Gastroesophageal sphincter (tissue), 4 donors: ENCODE data around the gene SEMA4A. TPM values are rescaled to one million over a fixed set of nuclear protein-coding genes. Genes with fewer than 3 reads are reported as not detected.
"Not testable (repeated sequence)": the region's sequence is repeated elsewhere in the genome, so short reads cannot be mapped to it uniquely, and the experiment has no call there.

Experiments
- ATAC-seq: fragments of 150-250 bp; one replicate; pipeline ENCODE4 v1.9.1; 2016; ENCODE audit warnings: mild to moderate bottlenecking, moderate library complexity
- H3K27ac ChIP-seq, 4 donors: fragments of 200-600 bp; sonication (generic) in 3 of 4; 1 replicate in 3 of 4; 2 replicates in 1 of 4; pipeline ENCODE4 v1.5.1; 2016 to 2019
- H3K27me3 ChIP-seq: fragments of 200-600 bp; sonication (generic); one replicate; pipeline ENCODE4 v1.5.1; 2019
- H3K36me3 ChIP-seq, 2 donors: fragments of 200-600 bp; sonication (generic); one replicate each; pipeline ENCODE4 v1.5.1; 2019; ENCODE audit warnings: control low read depth in 1 of 2
- H3K4me1 ChIP-seq, 3 donors: fragments of 200-600 bp; sonication (generic); 1 replicate in 2 of 3; 2 replicates in 1 of 3; pipeline ENCODE4 v1.5.1; 2016 to 2019; ENCODE audit warnings: control low read depth in 2 of 3
- H3K4me3 ChIP-seq, 2 donors: fragments of 200-600 bp; sonication (generic); one replicate each; pipeline ENCODE4 v1.5.1; 2019; ENCODE audit warnings: mild to moderate bottlenecking in 1 of 2, moderate library complexity in 1 of 2
- H3K9me3 ChIP-seq, 3 donors: fragments of 200-600 bp; sonication (generic); one replicate each; pipeline ENCODE4 v1.5.1; 2017 to 2019; ENCODE audit warnings: control low read depth in 2 of 3
- CTCF ChIP-seq, 4 experiments: fragments of 200-600 bp in 2 of 4; fragments of 450-650 bp in 2 of 4; sonication (generic) in 1 of 4; IDR thresholded peaks; one replicate each; pipeline ENCODE4 v1.5.1; 2017 to 2019; ENCODE audit warnings: antibody characterized with exemption in 4 of 4, mild to moderate bottlenecking in 2 of 4, moderate library complexity in 2 of 4
- EP300 ChIP-seq: sonication (generic); formaldehyde crosslinking; IDR thresholded peaks from one replicate; pipeline ENCODE4 v1.6.1; 2017; ENCODE audit warnings: antibody characterized with exemption, mild to moderate bottlenecking
- POLR2A ChIP-seq, 2 donors: fragments of 450-650 bp; IDR thresholded peaks; one replicate each; pipeline ENCODE4 v1.6.1; 2017; ENCODE audit warnings: antibody characterized with exemption in 2 of 2, mild to moderate bottlenecking in 2 of 2, moderate library complexity in 1 of 2
- POLR2AphosphoS5 ChIP-seq: sonication (generic); formaldehyde crosslinking; IDR thresholded peaks from one replicate; pipeline ENCODE4 v1.6.1; 2017; ENCODE audit warnings: antibody characterized with exemption
- WGBS, 2 donors: methylation state at CpG; one replicate each; pipeline ENCODE4 v1.1.5; 2018; ENCODE audit warnings: low coverage in 1 of 2; 5-methylcytosine and 5-hydroxymethylcytosine counted together
- total RNA-seq, 4 donors: library from RNA; depleted of rRNA; stranded (reverse); fragments of >200 nt; gene quantifications; one replicate each; pipeline ENCODE4 v1.1.0, GENCODE V29; 2016

SEMA4A gene
- total RNA-seq, 4 donors from 2014 or later = 1.7 to 7.5 (median 3.4) TPM

GRCh38 chr1:156180471-156180870 lies 27.1 kb downstream of the SEMA4A start:
- TF ChIP-seq CTCF (IDR thresholded peaks at IDR 0.05) (no peak), EP300 (no peak)
- Histone ChIP-seq H3K36me3 (peaks cover 0 to 14% of the 10 kb centered on the region in 2 donors), H3K4me1 (no peaks in the 10 kb centered on the region), H3K9me3 (no peaks in the 10 kb centered on the region), H3K27me3 (peaks cover 5% of the 10 kb centered on the region), H3K4me3 (no peak overlapping the region), H3K27ac (no peak overlapping the region)
- no peak for ATAC-seq
- 100% methylated on average over 2 to 3 of the region's 3 CpGs for WGBS, 2 donors

- 29 to 35% methylated on average over 4 to 8 of the region's 8 CpGs for WGBS, 2 donors
- H3K9me3 ChIP-seq, H3K27me3 ChIP-seq, H3K27ac ChIP-seq, H3K36me3 ChIP-seq, H3K4me3 ChIP-seq, H3K4me1 ChIP-seq, ATAC-seq: not testable (repeated sequence)
Measured at GRCh38 chr1:156181391-156181924, 28.1 kb downstream of the SEMA4A start.

GRCh38 chr1:156182010-156182779 lies 28.8 kb downstream of the SEMA4A start:
- not testable (repeated sequence) for H3K9me3 ChIP-seq, H3K4me3 ChIP-seq, ATAC-seq, H3K36me3 ChIP-seq, H3K27ac ChIP-seq, H3K4me1 ChIP-seq, H3K27me3 ChIP-seq
- WGBS, 2 donors = 59 to 81% methylated on average over 7 to 9 of the region's 12 CpGs

DNA sequence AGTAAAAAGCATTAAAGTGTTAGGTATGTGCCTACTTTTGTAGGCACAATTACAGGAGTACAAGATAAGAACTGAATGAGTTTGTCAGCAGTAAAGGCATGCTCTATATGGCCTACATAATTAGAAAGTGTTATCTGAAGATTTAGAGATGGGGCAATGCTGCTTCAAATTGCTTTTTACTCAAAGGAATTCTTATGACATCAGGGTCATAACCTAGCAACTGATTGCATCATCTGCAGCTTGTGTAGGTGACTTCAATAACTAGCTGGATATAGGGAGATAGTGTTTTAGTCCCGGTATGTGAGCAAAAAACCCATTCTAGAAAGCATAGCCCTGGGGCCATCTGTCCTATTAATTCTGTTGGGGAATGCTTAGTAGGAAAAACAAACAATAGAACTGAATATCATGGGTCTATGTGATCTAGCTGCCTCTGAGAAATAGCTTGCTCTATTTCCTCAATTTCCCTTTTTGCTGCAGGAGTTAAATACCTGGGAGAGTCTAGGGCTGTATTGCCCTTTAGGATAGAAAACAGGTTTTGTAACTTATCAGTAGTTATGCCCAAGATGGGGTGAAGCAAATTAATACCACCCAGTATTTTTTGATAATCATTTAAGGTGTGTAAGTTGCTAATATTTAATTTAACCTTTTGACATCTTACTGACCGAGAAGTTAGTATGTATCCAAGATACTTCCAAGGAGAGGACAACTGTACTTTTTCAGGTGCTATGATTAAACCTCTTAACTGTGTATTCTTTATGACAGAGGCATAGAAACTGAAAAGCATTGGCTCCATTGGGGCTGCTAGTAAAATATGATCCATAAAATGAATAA lies 33.2 kb downstream of the SEMA4A start:
- H3K4me3 ChIP-seq, ATAC-seq, H3K9me3 ChIP-seq, H3K36me3 ChIP-seq, H3K27me3 ChIP-seq, H3K27ac ChIP-seq, H3K4me1 ChIP-seq: not testable (repeated sequence)
- WGBS, 2 donors = 81 to 88% methylated on average over 1 to 2 of the region's 2 CpGs

- ATAC-seq, H3K27ac ChIP-seq, H3K4me3 ChIP-seq, H3K27me3 ChIP-seq, H3K36me3 ChIP-seq, H3K9me3 ChIP-seq: not testable (repeated sequence)
- peaks cover 0 to 17% (median 6%) of the 10 kb centered on the region in 3 donors for H3K4me1 ChIP-seq
- 69 to 74% methylated on average over 4 of the region's 4 CpGs for WGBS, 2 donors
Measured at GRCh38 chr1:156190265-156190664, 36.9 kb downstream of the SEMA4A start.

GRCh38 chr1:156191292-156191964 lies 38.0 kb downstream of the SEMA4A start:
- ATAC-seq = no peak
- TF ChIP-seq CTCF (IDR thresholded peaks at IDR 0.05) (no peak), EP300 (no peak), POLR2A (IDR thresholded peaks at IDR 0.05) (no peak), POLR2AphosphoS5 (no peak)
- H3K27ac ChIP-seq = no peak overlapping the region
- WGBS, 2 donors = 80 to 84% methylated on average over 2 to 4 of the region's 4 CpGs
- H3K9me3 ChIP-seq = no peaks in the 10 kb centered on the region
- no peaks in the 10 kb centered on the region for H3K27me3 ChIP-seq
- H3K36me3 ChIP-seq = peaks cover 0 to 8% of the 10 kb centered on the region in 2 donors
- H3K4me1 ChIP-seq = peaks cover 0 to 28% (median 11%) of the 10 kb centered on the region in 3 donors
- no peak overlapping the region for H3K4me3 ChIP-seq
